H1 (cell line): ENCODE data around the gene NAGS. TPM values are rescaled to one million over a fixed set of nuclear protein-coding genes. Genes with fewer than 3 reads are reported as not detected.

ENCODE experiments used
- SP2 ChIP-seq: IDR thresholded peaks from 2 replicates; pipeline ENCODE4 v1.6.1; 2012; ENCODE audit warnings: mild to moderate bottlenecking, low read length, inconsistent platforms
- polyA plus RNA-seq, 7 experiments: library from polyadenylated mRNA; depleted of rRNA in 3 of 7; stranded (reverse) in 5 of 7; unstranded in 2 of 7; fragments of >200 nt in 5 of 7; fragments of 200-250 nt in 2 of 7; gene quantifications; 1 replicate in 5 of 7; 2 replicates in 1 of 7; 4 replicates in 1 of 7; pipeline versions ENCODE4 v1.2.1 to v1.2.3, GENCODE V29; 2011 to 2013; ENCODE audit warnings: missing spikeins in 2 of 7, mixed read lengths in 2 of 7
- total RNA-seq: library from RNA; stranded (reverse); fragmentation: NEBNext Ultra II Directional; extraction: Animal tissue kit (Norgen Biotek cat#: 25700); gene quantifications from 2 replicates; pipeline ENCODE4 v1.2.1, GENCODE V29; 2021

NAGS gene
- total and polyA plus RNA-seq, 2 of the 8 experiments (the other 6 are each of a cell fraction or from before 2014, with no cell fraction given): 4.0 to 5.1 TPM

DNA sequence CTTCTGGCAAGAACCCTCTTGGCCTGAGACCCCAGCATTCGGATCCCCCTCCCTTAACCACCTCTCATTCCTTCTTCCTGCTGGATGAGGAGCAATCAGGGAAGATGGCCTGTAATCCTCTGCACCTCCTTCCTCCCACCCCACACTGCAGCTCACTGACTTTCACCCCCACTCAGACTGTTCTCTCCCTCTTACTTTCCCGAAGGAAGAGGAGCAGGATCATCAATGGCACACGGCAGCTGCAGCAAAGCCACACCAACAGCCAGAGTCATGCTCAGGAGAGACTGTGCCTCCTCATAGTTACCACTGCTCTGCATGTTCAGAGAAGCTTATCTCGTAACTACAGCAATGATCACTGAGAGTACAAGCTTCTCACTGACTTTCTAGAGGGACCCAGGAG, 20.4 kb downstream of the NAGS start (continued):
- no peak for TF ChIP-seq SP2
